Activated T-helper 17 cell treated with anti-CD3 and anti-CD28 coated beads, Interleukin-2, amount 50 U/mL, for 72 hours (primary cell): Measurements from ENCODE around the gene MYBPHL. TPM values are rescaled to one million over a fixed set of nuclear protein-coding genes. Genes with fewer than 3 reads are reported as not detected.
A peak's percentile ranks its signal among the peaks of the same experiment; 100 is the strongest.
"Not testable (repeated sequence)": the region's sequence is repeated elsewhere in the genome, so short reads cannot be mapped to it uniquely, and the experiment has no call there.

Experiments
- ATAC-seq: fragments of 150-1000 bp; cut with Tn5 transposase; replicated peaks from 2 replicates; pipeline ENCODE4 v1.10.0; 2021; ENCODE audit warnings: mild to moderate bottlenecking, moderate library complexity
- H3K27ac Mint-ChIP-seq: one replicate; pipeline ENCODE4 v1.8.0; 2022; ENCODE audit warnings: mixed read lengths
- H3K27me3 Mint-ChIP-seq: one replicate; pipeline ENCODE4 v1.8.0; 2022; ENCODE audit warnings: mixed read lengths
- H3K36me3 Mint-ChIP-seq: one replicate; pipeline ENCODE4 v1.8.0; 2022; ENCODE audit warnings: low read depth, mild to moderate bottlenecking, mixed read lengths
- H3K4me1 Mint-ChIP-seq: one replicate; pipeline ENCODE4 v1.8.0; 2022; ENCODE audit warnings: mixed read lengths
- H3K4me3 Mint-ChIP-seq: one replicate; pipeline ENCODE4 v1.8.0; 2022; ENCODE audit warnings: mild to moderate bottlenecking, mixed read lengths
- H3K9me3 Mint-ChIP-seq: one replicate; pipeline ENCODE4 v1.8.0; 2022; ENCODE audit warnings: mixed read lengths
- total RNA-seq, 2 donors: library from RNA; stranded (reverse); gene quantifications; one replicate each; pipeline ENCODE4 v1.2.3, GENCODE V29; 2022

The MYBPHL gene
- total RNA-seq, 2 donors from 2014 or later, result not detected

DNA sequence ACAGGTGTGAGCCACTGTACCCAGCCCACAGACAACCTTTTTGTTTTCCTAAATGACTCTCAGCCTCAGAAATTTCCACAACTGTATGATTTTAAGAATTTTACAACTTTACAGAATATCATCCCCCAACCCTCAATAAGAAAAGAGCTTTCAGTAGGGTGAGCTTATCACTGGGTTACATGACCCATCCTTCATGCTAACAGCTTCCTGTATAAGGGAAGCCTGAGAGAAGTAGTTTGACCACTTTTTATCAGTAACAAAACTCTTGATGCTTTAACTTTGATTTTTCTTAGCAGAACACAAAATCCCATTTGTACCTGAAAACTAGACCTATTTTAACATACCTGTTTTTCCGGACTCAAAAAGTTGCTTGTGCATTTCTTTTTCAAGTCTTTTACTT is 9.7 kb upstream of the MYBPHL start:
- Mint-ChIP-seq H3K27me3 (peaks cover 9% of the 10 kb centered on the region), H3K9me3 (no peaks in the 10 kb centered on the region), H3K4me3 (no peak overlapping the region), H3K27ac (no peak overlapping the region), H3K36me3 (no peaks in the 10 kb centered on the region), H3K4me1 (no peaks in the 10 kb centered on the region)
- no peak for ATAC-seq

DNA sequence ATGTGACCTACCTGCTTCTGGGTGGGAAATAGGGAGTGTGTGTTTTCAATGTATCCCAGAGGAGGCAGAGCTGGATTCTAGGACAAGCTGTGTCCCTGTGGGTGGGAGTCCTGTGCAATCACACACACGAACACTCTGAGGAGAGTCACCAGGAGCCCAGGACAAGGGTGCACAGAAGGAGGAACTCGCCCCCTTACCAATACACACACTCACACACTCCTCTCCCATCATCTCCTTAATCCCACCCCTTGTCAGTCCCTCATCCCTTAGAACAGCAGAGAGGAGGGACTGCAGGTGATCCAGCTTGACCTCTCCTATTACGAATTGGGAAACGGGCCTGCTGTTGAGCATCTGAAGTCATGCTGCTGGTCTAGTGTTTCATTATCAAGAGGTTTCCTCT is 8.5 kb upstream of the MYBPHL start:
- no peaks in the 10 kb centered on the region for H3K4me1 Mint-ChIP-seq
- H3K36me3 Mint-ChIP-seq, result no peaks in the 10 kb centered on the region
- H3K9me3 Mint-ChIP-seq, result no peaks in the 10 kb centered on the region
- H3K27me3 Mint-ChIP-seq, result peaks cover 7% of the 10 kb centered on the region
- H3K27ac Mint-ChIP-seq, result no peak overlapping the region
- no peak overlapping the region for H3K4me3 Mint-ChIP-seq
- ATAC-seq, result no peak

DNA sequence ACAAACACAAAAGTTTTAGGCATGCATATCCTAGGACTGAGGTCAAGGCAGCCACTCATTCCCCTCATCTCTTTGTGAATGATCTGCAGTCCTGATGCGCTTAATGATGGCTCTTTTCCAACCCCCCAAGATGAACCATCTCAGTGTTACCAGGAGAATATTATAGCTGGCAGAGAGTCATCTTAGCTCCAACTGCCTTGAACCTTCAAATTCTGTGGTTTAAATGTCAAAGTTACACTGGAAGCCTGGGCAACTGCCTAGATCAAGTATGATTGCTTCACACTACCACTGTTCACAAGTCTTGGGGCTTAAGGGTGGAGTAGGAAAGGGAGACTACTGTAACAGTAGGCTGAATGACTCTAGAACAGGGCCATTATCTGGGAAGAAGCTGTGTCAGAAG is 8.0 kb upstream of the MYBPHL start:
- Mint-ChIP-seq H3K4me1 (no peaks in the 10 kb centered on the region), H3K36me3 (no peaks in the 10 kb centered on the region), H3K9me3 (no peaks in the 10 kb centered on the region), H3K27ac (no peak overlapping the region), H3K27me3 (peaks cover 4% of the 10 kb centered on the region), H3K4me3 (no peak overlapping the region)
- no peak for ATAC-seq

DNA sequence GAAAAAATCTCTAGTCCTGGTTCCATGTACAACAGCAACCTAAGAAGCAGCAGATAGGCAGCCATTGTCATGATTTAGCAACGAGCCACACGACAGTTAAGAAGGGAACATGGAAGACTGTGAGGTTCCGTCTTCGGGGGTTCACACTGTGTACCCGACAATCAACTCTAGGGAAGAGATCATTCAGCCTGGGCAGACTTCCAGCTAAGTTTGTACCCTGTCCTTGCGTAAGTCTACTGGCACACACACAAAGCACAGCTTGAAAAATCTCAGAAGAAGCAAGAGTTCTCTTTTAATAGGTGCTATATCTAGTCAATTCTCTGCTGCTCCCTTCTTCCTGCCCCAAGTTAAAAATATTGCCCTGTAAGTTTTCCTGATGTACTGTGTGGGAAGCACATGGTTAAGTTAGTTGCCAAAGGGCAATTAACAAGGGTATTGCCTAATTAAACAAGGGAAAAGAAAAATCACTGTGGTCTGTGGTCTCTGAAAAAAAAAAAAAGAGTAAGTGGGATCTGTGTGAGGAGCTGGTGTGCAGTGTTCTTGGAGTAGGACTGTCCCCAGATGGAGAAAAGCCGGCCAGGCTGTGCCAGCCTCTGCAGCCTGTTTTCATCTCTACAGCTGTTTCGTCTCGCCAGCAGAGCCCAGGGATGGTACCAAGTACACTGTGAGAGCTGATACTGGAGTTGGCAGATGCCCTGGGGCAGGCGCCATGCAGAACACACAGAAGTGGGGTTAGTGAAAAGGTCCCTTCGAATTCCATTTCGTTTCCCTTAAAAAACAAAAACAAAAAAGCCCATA is 6.4 kb upstream of the MYBPHL start:
- no peaks in the 10 kb centered on the region for H3K4me1 Mint-ChIP-seq
- H3K27me3 Mint-ChIP-seq, result peaks cover 10% of the 10 kb centered on the region
- no peaks in the 10 kb centered on the region for H3K9me3 Mint-ChIP-seq
- H3K4me3 Mint-ChIP-seq, result no peak overlapping the region
- H3K36me3 Mint-ChIP-seq, result no peaks in the 10 kb centered on the region
- no peak for ATAC-seq
- no peak overlapping the region for H3K27ac Mint-ChIP-seq

DNA sequence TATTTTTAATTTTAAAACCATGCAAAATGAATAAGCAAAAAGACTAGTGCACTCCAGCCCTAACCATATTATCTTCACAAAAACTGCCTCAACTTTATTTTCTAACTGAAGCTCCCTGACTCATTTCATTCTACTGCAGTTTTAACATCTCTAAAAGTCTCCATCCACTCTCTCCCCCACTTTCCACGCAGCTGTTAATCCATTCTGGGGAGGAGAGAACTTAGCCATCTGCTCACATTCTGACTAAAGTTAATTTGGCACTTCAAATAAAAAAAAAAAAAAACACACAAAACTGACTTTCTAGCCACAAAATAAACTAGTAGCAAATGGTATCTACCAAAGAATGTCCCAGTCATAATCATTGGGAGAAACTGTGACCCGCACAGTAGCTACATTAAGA is 5.4 kb upstream of the MYBPHL start:
- Mint-ChIP-seq H3K4me3 (no peak overlapping the region), H3K36me3 (no peaks in the 10 kb centered on the region), H3K27ac (no peak overlapping the region), H3K27me3 (peaks cover 10% of the 10 kb centered on the region), H3K9me3 (no peaks in the 10 kb centered on the region), H3K4me1 (no peaks in the 10 kb centered on the region)
- ATAC-seq, result no peak

DNA sequence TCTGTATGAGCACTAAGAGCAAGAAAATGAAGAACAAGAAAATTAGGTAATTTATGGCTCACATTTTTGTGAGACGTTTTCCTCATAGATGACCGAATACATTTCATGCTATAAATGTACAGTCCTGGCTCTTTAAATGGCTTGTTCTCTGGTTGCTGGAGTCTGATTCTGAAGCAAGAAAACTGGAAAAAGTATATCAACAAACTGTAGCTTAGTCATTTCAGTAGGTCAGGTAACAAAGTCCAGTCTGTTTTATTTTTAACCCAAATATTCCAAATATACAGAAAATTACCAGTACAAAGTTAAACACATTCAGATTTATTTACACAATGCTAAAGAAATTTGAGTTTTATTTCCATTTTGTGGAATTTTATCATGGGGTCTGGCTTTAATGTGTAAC is 2.5 kb upstream of the MYBPHL start:
- no peaks in the 10 kb centered on the region for H3K36me3 Mint-ChIP-seq
- peaks cover 10% of the 10 kb centered on the region for H3K27me3 Mint-ChIP-seq
- no peak overlapping the region for H3K4me3 Mint-ChIP-seq
- H3K4me1 Mint-ChIP-seq, result no peaks in the 10 kb centered on the region
- no peaks in the 10 kb centered on the region for H3K9me3 Mint-ChIP-seq
- ATAC-seq, result no peak
- H3K27ac Mint-ChIP-seq, result no peak overlapping the region

DNA sequence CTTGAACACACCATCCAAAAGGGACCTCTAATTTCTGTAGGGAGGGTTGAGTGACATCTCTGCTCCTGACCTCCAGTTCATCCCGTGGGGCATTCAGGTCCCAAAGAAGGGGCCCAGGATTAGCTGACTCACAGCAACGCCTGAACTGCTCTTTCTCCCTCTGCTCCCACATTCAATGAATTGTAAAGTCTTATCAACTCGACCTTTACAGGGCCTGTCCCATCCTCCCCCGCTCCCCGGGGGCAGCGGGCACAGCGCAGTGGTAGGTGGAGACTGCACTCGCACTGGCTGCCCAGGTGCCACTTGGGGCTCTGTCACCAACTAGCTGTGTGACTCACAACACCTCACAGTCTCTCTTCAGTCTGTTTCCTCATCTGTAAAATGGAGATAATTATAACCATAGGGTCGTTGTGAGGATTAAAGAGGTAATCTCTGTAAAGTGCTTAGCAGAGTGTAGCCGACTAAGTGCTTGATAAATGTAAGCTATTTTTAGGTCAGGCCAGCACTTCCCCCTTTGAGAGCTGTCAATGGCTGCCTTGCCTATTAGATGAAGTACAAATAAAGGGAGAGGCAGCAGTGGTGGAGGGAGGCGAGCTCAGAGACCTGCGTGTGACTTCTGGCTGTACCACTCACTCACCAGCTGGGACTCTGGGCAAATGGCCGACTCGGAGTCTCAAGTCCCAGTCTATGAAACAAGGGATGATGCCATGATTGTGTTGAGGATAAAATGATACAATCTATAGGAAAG is 637 bp upstream of the MYBPHL start:
- no peak for ATAC-seq
- H3K27ac Mint-ChIP-seq, result no peak overlapping the region

DNA sequence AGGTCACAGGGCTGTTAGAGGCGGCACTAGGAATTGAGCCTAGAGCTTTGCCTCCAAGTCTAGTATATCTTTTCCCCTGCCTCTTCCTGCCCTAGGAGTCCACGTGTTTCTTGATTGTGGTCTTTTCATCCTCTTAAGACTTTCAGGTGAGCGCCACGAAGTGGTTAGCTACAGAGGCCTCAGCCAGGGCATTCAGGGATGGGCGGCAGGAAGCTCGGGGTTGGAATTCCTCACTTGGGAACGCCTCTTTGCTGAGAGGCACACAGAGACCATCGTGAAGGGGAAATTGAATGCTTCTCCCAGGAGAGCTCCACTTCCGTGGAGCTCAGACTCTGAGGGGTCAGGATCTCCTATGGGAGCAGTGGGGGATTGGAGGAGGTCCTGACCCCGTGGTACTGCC is 820 bp downstream of the MYBPHL start:
- H3K9me3 Mint-ChIP-seq, H3K27ac Mint-ChIP-seq, H3K4me1 Mint-ChIP-seq, H3K36me3 Mint-ChIP-seq, H3K4me3 Mint-ChIP-seq, ATAC-seq: not testable (repeated sequence)
- peaks cover 10% of the 10 kb centered on the region for H3K27me3 Mint-ChIP-seq

More for the DNA sequence above, 637 bp upstream of the MYBPHL start:
- no peaks in the 10 kb centered on the region for H3K36me3 Mint-ChIP-seq
- H3K4me3 Mint-ChIP-seq, result no peak overlapping the region
- H3K9me3 Mint-ChIP-seq, result no peaks in the 10 kb centered on the region
- no peaks in the 10 kb centered on the region for H3K4me1 Mint-ChIP-seq
- H3K27me3 Mint-ChIP-seq, result peaks cover 10% of the 10 kb centered on the region

DNA sequence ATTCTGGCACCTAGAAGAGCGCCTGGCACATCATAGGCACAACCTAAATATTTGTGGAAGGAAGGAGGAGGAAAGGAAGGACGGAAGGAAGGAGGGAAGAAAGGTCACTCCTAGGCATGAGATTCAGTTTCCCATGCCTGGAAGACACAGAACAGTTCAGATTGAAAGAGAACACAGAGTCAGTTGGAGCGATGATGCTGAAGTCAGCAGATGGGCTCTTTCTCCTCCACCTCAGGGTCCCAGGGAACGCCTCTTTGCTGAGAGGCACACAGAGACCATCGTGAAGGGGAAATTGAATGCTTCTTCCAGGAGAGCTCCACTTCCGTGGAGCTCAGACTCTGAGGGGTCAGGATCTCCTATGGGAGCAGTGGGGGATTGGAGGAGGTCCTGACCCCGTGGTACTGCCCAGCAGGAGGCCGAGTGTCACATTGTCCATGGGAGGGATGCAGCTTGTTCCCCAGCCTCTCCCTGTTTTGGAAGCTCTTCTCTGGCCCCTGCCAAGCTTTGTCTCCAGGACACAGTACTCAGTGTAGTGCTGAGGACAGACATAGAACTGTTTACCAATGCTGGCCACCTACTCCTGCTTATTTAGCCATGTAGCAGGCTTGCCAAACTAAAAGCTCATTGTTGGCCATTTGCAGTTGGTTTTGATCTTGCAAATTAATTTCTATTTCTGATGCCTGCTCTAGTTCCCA is 2.4 kb downstream of the MYBPHL start:
- H3K4me1 Mint-ChIP-seq, result no peaks in the 10 kb centered on the region
- H3K27me3 Mint-ChIP-seq, result peaks cover 11% of the 10 kb centered on the region
- no peak for ATAC-seq
- no peaks in the 10 kb centered on the region for H3K36me3 Mint-ChIP-seq
- H3K9me3 Mint-ChIP-seq, result no peaks in the 10 kb centered on the region
- H3K4me3 Mint-ChIP-seq, result no peak overlapping the region
- H3K27ac Mint-ChIP-seq, result no peak overlapping the region

DNA sequence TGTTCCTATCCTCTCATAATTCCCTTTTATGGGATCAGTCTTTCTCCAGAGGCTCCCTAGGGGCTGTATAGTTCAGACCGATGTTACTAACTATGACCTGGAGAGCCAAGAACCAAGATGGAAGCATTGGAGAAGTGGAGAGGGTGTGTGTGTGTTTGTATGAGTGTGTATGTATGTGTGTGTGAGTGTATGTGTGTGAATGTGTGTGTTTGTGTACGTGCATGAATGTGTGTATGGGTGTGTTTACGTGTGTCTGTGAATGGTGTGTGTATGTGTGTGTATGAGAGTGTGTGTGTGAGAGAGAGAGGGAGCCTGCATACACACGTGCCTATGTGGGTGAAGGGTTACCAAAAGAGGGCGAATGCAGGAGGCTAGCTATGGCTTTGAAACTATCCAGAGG is 4.9 kb downstream of the MYBPHL start:
- no peaks in the 10 kb centered on the region for H3K36me3 Mint-ChIP-seq
- ATAC-seq, result no peak
- H3K9me3 Mint-ChIP-seq, result no peaks in the 10 kb centered on the region
- H3K27me3 Mint-ChIP-seq, result peaks cover 9% of the 10 kb centered on the region
- H3K4me1 Mint-ChIP-seq, result peaks cover 3% of the 10 kb centered on the region
- no peak overlapping the region for H3K27ac Mint-ChIP-seq
- H3K4me3 Mint-ChIP-seq, result no peak overlapping the region

DNA sequence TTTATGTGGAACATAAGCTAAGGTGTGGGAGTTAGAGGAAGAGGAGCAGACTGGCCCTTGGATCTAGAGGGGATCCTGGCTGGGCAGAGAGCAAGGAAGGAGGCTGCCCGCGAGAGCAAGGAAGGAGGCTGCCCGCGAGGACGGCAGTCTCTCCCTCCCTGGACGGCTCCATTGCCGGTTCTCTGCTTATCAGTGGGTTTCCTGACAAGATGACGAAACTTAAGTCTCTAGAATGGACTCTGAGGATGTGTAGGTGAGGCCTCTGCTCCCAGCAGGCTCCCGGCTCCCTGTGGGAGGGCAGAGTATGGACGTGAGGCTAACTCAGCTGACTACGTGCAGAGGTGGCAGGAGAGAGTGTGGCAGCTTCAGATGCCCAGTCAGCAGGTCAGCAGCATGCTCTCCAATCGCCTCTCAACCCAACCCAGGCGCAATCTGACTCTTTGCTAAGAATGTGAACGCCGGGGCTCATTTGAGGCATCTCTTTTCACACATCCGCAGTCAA is 6.1 kb downstream of the MYBPHL start:
- Mint-ChIP-seq H3K4me1 (peaks cover 3% of the 10 kb centered on the region), H3K4me3 (no peak overlapping the region), H3K36me3 (no peaks in the 10 kb centered on the region), H3K27me3 (peaks cover 9% of the 10 kb centered on the region), H3K9me3 (no peaks in the 10 kb centered on the region), H3K27ac (no peak overlapping the region)
- ATAC-seq, result no peak

DNA sequence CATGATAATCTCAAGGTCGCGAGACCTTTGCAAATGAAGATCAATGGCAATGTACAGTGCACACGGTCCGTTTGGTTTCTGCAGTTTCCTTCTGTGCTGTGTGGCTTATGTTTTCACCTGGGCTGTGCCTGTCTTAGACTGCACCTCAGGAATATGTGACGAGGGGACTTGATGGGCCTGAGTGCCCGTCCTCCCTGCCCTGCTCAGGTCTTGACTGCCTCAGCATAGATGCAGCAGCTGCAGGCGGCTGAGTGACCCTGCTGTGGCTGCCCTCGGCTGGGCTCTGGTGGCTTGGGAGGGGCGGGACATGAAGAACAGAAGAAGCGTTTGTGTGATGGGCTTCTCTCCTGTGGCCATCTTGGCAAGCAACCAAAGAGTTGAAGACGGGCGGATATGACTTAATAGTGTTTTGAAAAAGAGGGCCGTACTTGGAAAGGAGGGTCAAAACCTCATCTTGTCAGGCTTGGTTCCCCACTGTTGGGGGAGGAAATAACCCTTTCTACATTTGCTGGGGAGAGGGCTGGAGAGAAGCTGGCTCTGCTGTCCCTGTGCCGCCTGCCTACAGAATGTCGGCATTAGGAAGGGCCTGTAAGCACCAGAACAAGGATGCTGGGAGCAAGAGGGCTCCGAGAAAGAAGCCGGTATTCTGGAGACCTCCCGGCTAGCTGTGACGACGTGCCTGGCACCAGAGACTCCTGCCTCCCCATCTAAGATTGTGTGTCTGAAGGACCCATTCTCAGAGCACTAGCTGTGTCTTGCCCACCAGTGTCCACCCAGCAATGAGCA is 7.1 kb downstream of the MYBPHL start:
- H3K9me3 Mint-ChIP-seq, result no peaks in the 10 kb centered on the region
- no peak overlapping the region for H3K4me3 Mint-ChIP-seq
- peaks cover 3% of the 10 kb centered on the region for H3K4me1 Mint-ChIP-seq
- H3K27ac Mint-ChIP-seq, result peak overlapping the region; percentile 16
- H3K36me3 Mint-ChIP-seq, result no peaks in the 10 kb centered on the region
- peaks cover 11% of the 10 kb centered on the region for H3K27me3 Mint-ChIP-seq
- no peak for ATAC-seq

DNA sequence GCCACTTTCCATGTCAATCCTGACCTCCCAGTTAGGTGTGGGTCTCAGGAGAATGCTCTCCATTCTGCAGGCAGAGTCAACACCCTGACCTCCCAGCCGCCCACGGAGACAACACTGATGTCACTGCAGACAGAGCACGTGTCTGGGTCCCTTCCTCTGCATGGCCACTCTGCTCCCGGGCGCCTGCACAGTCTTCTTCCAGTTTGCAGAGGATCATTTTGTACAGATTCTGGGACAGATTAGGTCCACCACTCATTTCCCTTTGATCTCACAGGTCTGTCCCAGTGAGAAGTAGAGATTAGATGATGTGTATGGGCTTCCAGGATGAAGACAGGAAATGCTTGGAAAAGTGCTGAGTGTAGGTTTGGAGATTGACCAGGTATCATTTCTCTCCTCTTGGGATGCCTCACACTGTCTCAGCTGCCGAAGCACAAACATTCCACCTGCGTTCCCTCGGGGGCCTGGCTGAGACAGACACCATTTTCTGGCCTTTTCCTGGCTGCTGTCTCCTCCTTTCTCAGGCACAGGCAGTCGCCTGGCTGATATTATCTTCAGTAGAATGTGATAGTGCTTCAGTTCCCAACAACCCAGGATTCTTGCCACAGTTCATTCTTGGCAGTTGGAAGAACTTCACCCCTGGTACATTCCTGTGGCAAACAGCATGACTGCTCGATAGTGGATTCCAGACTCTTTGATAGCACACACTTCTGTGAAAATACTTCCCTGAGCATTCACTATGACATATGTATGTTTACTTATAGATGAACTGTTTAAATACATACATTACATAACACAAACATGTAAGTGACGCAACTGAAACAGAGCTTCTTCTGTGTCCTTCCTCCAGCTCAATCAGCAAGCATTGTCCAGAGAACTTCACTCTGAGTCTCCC is 7.9 kb downstream of the MYBPHL start:
- H3K9me3 Mint-ChIP-seq, result no peaks in the 10 kb centered on the region

More for the DNA sequence above, 7.9 kb downstream of the MYBPHL start:
- H3K27me3 Mint-ChIP-seq, result peaks cover 12% of the 10 kb centered on the region
- no peak overlapping the region for H3K4me3 Mint-ChIP-seq
- H3K4me1 Mint-ChIP-seq, result peaks cover 3% of the 10 kb centered on the region
- peak; percentile 76 for ATAC-seq
- H3K27ac Mint-ChIP-seq, result peak overlapping the region; percentile 16
- no peaks in the 10 kb centered on the region for H3K36me3 Mint-ChIP-seq
